HUES64 (cell line): ENCODE measurements around the gene HTR4.

Experiments used
- H3K27ac ChIP-seq: 2 replicates; pipeline ENCODE4 v1.7.0; 2013; ENCODE audit warnings: low read depth, low read length, inconsistent platforms
- H3K27me3 ChIP-seq: 2 replicates; pipeline ENCODE4 v1.6.1; 2013; ENCODE audit warnings: mild to moderate bottlenecking, low read length; ENCODE audit not compliant: insufficient read depth
- H3K36me3 ChIP-seq: 2 replicates; pipeline ENCODE4 v1.6.1; 2013; ENCODE audit warnings: mild to moderate bottlenecking, low read length; ENCODE audit not compliant: insufficient read depth
- H3K4me1 ChIP-seq: 2 replicates; pipeline ENCODE4 v1.6.1; 2013; ENCODE audit warnings: mild to moderate bottlenecking, low read length, moderate library complexity; ENCODE audit not compliant: insufficient read depth
- H3K4me3 ChIP-seq: 2 replicates; pipeline ENCODE4 v1.5.1; 2013; ENCODE audit warnings: mild to moderate bottlenecking, low read length, moderate library complexity
- H3K9ac ChIP-seq: 2 replicates; pipeline ENCODE4 v1.6.1; 2013; ENCODE audit warnings: mild to moderate bottlenecking, low read depth, low read length
- H3K9me3 ChIP-seq: 2 replicates; pipeline ENCODE4 v1.6.1; 2013; ENCODE audit warnings: low read depth, low read length; ENCODE audit not compliant: insufficient read depth
- WGBS: fragments of 150-250, 120-280 bp; methylation state at CpG from one replicate; pipeline ENCODE4 v1.1.7; 2013; ENCODE audit warnings: missing lambda C conversion rate; 5-methylcytosine and 5-hydroxymethylcytosine counted together

The HTR4 gene

GRCh38 chr5:148446611-148447010, 207.7 kb downstream of the HTR4 start:
- H3K27ac ChIP-seq, result no peak overlapping the region
- H3K36me3 ChIP-seq, result peaks cover 13% of the 10 kb centered on the region
- H3K27me3 ChIP-seq, result no peaks in the 10 kb centered on the region
- 0 out of 2 replicates have a peak, but pooled peaks cover 9% of the 10 kb centered on the region for H3K4me1 ChIP-seq
- no peak overlapping the region for H3K9ac ChIP-seq
- WGBS, result 94% methylated on average over 2 of the region's 2 CpGs
- no peaks in the 10 kb centered on the region for H3K9me3 ChIP-seq
- no peak overlapping the region for H3K4me3 ChIP-seq

- no peak overlapping the region for H3K27ac ChIP-seq
- no peaks in the 10 kb centered on the region for H3K27me3 ChIP-seq
- no peak overlapping the region for H3K9ac ChIP-seq
- H3K4me1 ChIP-seq, result 0 out of 2 replicates have a peak, but pooled peaks cover 9% of the 10 kb centered on the region
- no peak overlapping the region for H3K4me3 ChIP-seq
- no peaks in the 10 kb centered on the region for H3K9me3 ChIP-seq
- 75% methylated on average over 2 of the region's 3 CpGs for WGBS
- peaks cover 23% of the 10 kb centered on the region for H3K36me3 ChIP-seq
Measured at GRCh38 chr5:148445578-148445977, 208.7 kb downstream of the HTR4 start.

GRCh38 chr5:148443998-148444397, 210.3 kb downstream of the HTR4 start:
- H3K9me3 ChIP-seq, result no peaks in the 10 kb centered on the region
- 62% methylated on average over 4 of the region's 5 CpGs for WGBS
- peaks cover 39% of the 10 kb centered on the region for H3K36me3 ChIP-seq

GRCh38 chr5:148443241-148443640, 211.1 kb downstream of the HTR4 start:
- peaks cover 47% of the 10 kb centered on the region for H3K36me3 ChIP-seq
- H3K27me3 ChIP-seq, result no peaks in the 10 kb centered on the region
- WGBS, result 87% methylated on average over 1 of the region's 1 CpG
- H3K4me1 ChIP-seq, result 0 out of 2 replicates have a peak, but pooled peaks cover 9% of the 10 kb centered on the region
- H3K9ac ChIP-seq, result no peak overlapping the region
- H3K4me3 ChIP-seq, result no peak overlapping the region
- H3K9me3 ChIP-seq, result no peaks in the 10 kb centered on the region
- H3K27ac ChIP-seq, result no peak overlapping the region

More at GRCh38 chr5:148443998-148444397, 210.3 kb downstream of the HTR4 start:
- Histone ChIP-seq H3K4me1 (0 out of 2 replicates have a peak, but pooled peaks cover 9% of the 10 kb centered on the region), H3K27ac (no peak overlapping the region), H3K9ac (no peak overlapping the region), H3K4me3 (no peak overlapping the region), H3K27me3 (no peaks in the 10 kb centered on the region)

- Histone ChIP-seq H3K36me3 (peaks cover 85% of the 10 kb centered on the region), H3K27ac (no peak overlapping the region), H3K9ac (no peak overlapping the region), H3K9me3 (no peaks in the 10 kb centered on the region), H3K4me3 (no peak overlapping the region), H3K4me1 (no peaks in the 10 kb centered on the region), H3K27me3 (no peaks in the 10 kb centered on the region)
- WGBS, result 96% methylated on average over 2 of the region's 2 CpGs
Measured at GRCh38 chr5:148438933-148439332, 215.4 kb downstream of the HTR4 start.

- no peaks in the 10 kb centered on the region for H3K27me3 ChIP-seq
- peaks cover 92% of the 10 kb centered on the region for H3K36me3 ChIP-seq
- 95% methylated on average over 6 of the region's 6 CpGs for WGBS
- no peak overlapping the region for H3K4me3 ChIP-seq
- H3K9me3 ChIP-seq, result no peaks in the 10 kb centered on the region
- H3K27ac ChIP-seq, result no peak overlapping the region
- H3K4me1 ChIP-seq, result no peaks in the 10 kb centered on the region
- no peak overlapping the region for H3K9ac ChIP-seq
Measured at GRCh38 chr5:148437249-148437648, 217.1 kb downstream of the HTR4 start.

- H3K27me3 ChIP-seq, result no peaks in the 10 kb centered on the region
- H3K4me1 ChIP-seq, result no peaks in the 10 kb centered on the region
- no peak overlapping the region for H3K4me3 ChIP-seq
- H3K9ac ChIP-seq, result no peak overlapping the region
- 94% methylated on average over 3 of the region's 3 CpGs for WGBS
- peaks cover 87% of the 10 kb centered on the region for H3K36me3 ChIP-seq
- H3K27ac ChIP-seq, result no peak overlapping the region
- H3K9me3 ChIP-seq, result no peaks in the 10 kb centered on the region
Measured at GRCh38 chr5:148436029-148436428, 218.3 kb downstream of the HTR4 start.

- no peaks in the 10 kb centered on the region for H3K27me3 ChIP-seq
- WGBS, result 100% methylated on average over 2 of the region's 3 CpGs
- H3K36me3 ChIP-seq, result peaks cover 80% of the 10 kb centered on the region
Measured at GRCh38 chr5:148433826-148434225, 220.5 kb downstream of the HTR4 start.

More at GRCh38 chr5:148433826-148434225, 220.5 kb downstream of the HTR4 start:
- H3K4me3 ChIP-seq, result no peak overlapping the region
- no peak overlapping the region for H3K9ac ChIP-seq
- H3K4me1 ChIP-seq, result no peaks in the 10 kb centered on the region
- H3K27ac ChIP-seq, result no peak overlapping the region
- no peaks in the 10 kb centered on the region for H3K9me3 ChIP-seq
